ENCODE results near the gene ARPC4. TPM values are rescaled to one million over a fixed set of nuclear protein-coding genes. Genes with fewer than 3 reads are reported as not detected.

Gene ARPC4
- total RNA-seq, 1 experiment from 2014 or later = 152 TPM

- no peaks in the 10 kb centered on the region for H3K9me3 ChIP-seq (ENCODE audit: low read depth, low read length, poor library complexity, severe bottlenecking)
- no peak for DNase-seq (ENCODE audit: low spot score)
- ChIA-PET POLR2A (ENCODE audit: low non-redundant PET) (no interaction called here), CTCF (no interaction called here)
- no peak overlapping the region for H3K4me3 ChIP-seq (ENCODE audit: low read depth, low read length, poor library complexity, severe bottlenecking)
- H3K36me3 ChIP-seq (ENCODE audit: insufficient read depth, low read length, poor library complexity, severe bottlenecking) = peaks cover 45% of the 10 kb centered on the region
- no TSS peak for BruUV-seq (replicated peaks)
- H3K27ac ChIP-seq (ENCODE audit: low read depth, low read length, poor library complexity, severe bottlenecking) = no peak overlapping the region
- no peaks in the 10 kb centered on the region for H3K4me1 ChIP-seq (ENCODE audit: insufficient read depth, low read length, poor library complexity, severe bottlenecking)
- H3K27me3 ChIP-seq (replicated peaks; ENCODE audit: insufficient read depth, low read depth, low read length, poor library complexity) = no peaks in the 10 kb centered on the region
- intact Hi-C loops (cut with micrococcal nuclease; ENCODE audit: unreplicated experiment) = no loop called here
- TF ChIP-seq CTCF (conservative IDR thresholded peaks at IDR 0.05; ENCODE audit: low read depth, low read length) (no peak), EZH2 (IDR thresholded peaks at IDR 0.05; ENCODE audit: borderline replicate concordance, low read depth, low read length, poor library complexity, severe bottlenecking) (no peak)
Observed at GRCh38 chr3:9785602-9786001, 7.3 kb upstream of the ARPC4 start.

GRCh38 chr3:9786209-9786739, 6.6 kb upstream of the ARPC4 start:
- intact Hi-C loops (cut with micrococcal nuclease; ENCODE audit: unreplicated experiment) = no loop called here
- Histone ChIP-seq H3K4me1 (ENCODE audit: insufficient read depth, low read length, poor library complexity, severe bottlenecking) (peaks cover 4% of the 10 kb centered on the region), H3K36me3 (ENCODE audit: insufficient read depth, low read length, poor library complexity, severe bottlenecking) (peaks cover 41% of the 10 kb centered on the region), H3K27me3 (replicated peaks; ENCODE audit: insufficient read depth, low read depth, low read length, poor library complexity) (no peaks in the 10 kb centered on the region), H3K9me3 (ENCODE audit: low read depth, low read length, poor library complexity, severe bottlenecking) (no peaks in the 10 kb centered on the region), H3K4me3 (ENCODE audit: low read depth, low read length, poor library complexity, severe bottlenecking) (no peak overlapping the region), H3K27ac (ENCODE audit: low read depth, low read length, poor library complexity, severe bottlenecking) (no peak overlapping the region)
- CTCF ChIA-PET = no interaction called here
- no peak for TF ChIP-seq EZH2 (IDR thresholded peaks at IDR 0.05; ENCODE audit: borderline replicate concordance, low read depth, low read length, poor library complexity, severe bottlenecking)
- no peak for TF ChIP-seq CTCF (conservative IDR thresholded peaks at IDR 0.05; ENCODE audit: low read depth, low read length)
- BruUV-seq (replicated peaks) = no TSS peak
- POLR2A ChIA-PET (ENCODE audit: low non-redundant PET) = no interaction called here
- DNase-seq (ENCODE audit: low spot score) = no peak

GRCh38 chr3:9786825-9787669, 5.8 kb upstream of the ARPC4 start:
- Histone ChIP-seq H3K9me3 (ENCODE audit: low read depth, low read length, poor library complexity, severe bottlenecking) (no peaks in the 10 kb centered on the region), H3K36me3 (ENCODE audit: insufficient read depth, low read length, poor library complexity, severe bottlenecking) (peaks cover 41% of the 10 kb centered on the region), H3K27me3 (replicated peaks; ENCODE audit: insufficient read depth, low read depth, low read length, poor library complexity) (no peaks in the 10 kb centered on the region), H3K4me1 (ENCODE audit: insufficient read depth, low read length, poor library complexity, severe bottlenecking) (peaks cover 10% of the 10 kb centered on the region), H3K27ac (ENCODE audit: low read depth, low read length, poor library complexity, severe bottlenecking) (no peak overlapping the region), H3K4me3 (ENCODE audit: low read depth, low read length, poor library complexity, severe bottlenecking) (no peak overlapping the region)
- POLR2A ChIA-PET (ENCODE audit: low non-redundant PET) = no interaction called here
- intact Hi-C loops (cut with micrococcal nuclease; ENCODE audit: unreplicated experiment) = no loop called here
- CTCF ChIA-PET = no interaction called here
- no peak for TF ChIP-seq EZH2 (IDR thresholded peaks at IDR 0.05; ENCODE audit: borderline replicate concordance, low read depth, low read length, poor library complexity, severe bottlenecking)
- peak; percentile 64 for TF ChIP-seq CTCF (conservative IDR thresholded peaks at IDR 0.05; ENCODE audit: low read depth, low read length)
- DNase-seq (ENCODE audit: low spot score) = no peak
- no TSS peak for BruUV-seq (replicated peaks)

Data from A673 (cell line).